HG03342 (cell line): Measurements from ENCODE around the gene PLXNB1.

ENCODE experiments used
- ATAC-seq: cut with Tn5 transposase; IDR thresholded peaks from one replicate; pipeline ENCODE4 v1.9.1; 2021; ENCODE audit warnings: mild to moderate bottlenecking, moderate library complexity; ENCODE audit not compliant: unreplicated experiment

PLXNB1 gene

DNA sequence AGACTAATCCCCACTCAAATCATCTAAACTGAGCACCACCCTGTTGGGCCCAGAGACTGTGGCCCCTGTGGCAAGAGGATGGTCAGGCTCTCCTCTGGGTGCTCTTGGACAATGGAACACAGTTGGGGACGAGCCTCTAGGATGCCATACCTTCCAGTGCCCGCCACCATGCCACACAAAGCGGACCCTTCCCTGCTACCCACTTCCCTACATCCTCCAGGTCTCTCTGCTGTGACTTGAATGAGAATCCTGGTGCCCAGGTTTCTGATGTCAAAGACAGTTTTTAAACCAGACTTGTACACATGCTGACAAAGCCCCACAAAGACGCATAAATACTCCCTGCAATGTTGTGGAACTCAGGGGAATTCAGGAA lies 5.3 kb upstream of the PLXNB1 start:
- no peak for ATAC-seq

DNA sequence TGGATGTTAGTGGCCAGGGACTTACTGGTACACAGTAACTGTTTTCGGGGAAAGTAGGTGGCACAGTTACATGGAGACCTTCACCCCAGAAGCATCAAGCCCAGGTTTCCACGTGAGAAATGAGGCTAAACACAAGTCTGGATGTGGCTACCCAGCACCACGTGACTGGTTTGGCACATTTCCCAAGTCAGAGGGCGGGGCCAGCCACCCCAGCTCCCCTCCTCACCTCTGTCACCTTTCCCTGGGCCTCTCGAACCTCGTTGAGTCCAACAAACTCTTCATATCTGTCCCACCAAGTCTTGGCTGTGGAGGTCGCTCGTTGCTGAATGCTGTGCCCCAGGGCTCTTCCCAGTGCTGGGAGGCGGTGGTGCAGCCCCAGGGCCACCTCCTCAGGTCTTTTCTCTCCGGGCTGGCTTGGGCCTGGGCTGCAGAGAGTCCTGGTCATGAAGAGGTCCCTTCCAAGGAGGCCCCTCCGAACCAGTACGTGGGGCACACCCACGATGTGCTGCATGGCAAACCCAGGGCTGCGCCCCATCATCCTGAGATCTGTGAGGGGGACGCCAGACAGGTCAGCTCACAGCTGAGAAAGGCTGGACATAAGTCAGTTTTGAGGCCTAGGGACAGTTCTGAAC lies 4.8 kb upstream of the PLXNB1 start:
- ATAC-seq = no peak

DNA sequence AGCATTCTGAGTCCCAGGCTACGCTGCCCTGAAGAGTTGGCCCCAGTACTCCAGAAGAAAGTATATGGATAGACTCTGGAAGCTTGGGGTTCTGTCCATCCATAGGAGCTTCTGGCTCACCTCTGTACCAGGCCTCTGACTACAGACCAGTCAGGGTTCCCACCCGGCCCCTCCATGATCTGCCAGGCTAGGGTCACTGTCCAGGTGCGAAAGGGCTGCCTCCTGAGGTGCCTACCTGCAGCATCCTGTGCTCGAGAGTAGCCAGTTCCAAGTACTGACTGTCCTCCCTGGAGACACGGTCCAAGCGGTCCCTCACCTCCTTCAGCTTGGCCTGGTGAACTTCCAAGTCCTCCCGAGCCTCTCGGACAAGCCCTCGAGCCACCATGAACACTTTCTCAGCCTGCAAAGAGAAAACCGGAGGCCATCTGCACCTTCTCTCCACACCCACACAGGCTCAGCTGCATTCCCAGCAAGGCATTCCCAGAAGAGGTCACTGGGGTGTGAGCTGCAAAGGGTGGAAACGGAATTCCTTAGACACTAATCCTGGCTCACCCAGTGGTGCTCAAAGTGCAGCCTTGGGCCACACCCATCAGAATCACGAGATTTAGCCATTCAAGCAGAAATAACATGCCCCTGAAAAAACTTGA lies 3.7 kb upstream of the PLXNB1 start:
- no peak for ATAC-seq

DNA sequence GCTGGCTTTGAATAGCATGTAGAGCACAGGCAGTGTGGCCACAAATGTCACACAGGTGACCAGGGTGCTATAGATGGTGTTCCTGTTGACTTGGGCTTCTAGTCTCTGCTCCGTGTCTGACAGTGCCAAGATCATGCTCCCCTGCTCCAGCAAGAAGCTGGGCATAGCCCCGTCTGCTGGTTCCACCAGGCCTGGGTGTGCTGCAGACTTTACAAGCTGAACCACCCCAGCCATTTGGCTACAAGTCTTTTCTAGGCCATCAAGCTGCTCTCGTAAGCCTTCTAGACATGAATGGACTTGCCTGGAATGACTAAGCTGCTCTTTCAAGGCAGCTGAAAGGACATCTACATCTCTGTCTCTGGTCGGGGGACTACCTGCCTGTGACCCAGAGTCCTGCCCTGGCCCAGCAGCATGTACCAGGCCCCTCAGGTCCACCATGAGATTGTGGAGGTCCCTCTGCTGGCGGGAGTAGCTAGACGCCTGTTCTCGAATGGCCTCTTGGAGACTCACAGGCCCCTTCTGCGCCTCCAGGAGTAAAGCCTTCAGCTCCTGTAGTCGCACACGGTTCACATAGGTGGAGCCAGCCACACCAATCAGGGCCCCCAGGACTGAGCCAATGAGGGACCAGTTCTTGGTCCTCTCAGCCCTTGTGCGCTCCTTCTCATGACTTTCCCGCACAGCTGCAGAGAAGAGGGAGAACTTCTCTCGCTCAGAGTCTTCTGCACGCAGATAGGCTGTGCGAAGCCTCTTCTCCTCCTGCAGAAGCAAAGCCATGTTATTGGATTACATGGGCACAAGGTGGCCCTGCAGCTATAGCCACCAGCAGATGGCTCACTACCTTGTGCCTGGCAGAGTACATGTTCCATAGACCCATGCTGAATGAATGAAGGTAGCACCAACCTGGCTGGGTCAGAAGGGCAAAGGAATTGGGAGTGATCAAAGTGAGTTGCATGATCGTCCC lies 2.8 kb upstream of the PLXNB1 start:
- ATAC-seq = no peak

DNA sequence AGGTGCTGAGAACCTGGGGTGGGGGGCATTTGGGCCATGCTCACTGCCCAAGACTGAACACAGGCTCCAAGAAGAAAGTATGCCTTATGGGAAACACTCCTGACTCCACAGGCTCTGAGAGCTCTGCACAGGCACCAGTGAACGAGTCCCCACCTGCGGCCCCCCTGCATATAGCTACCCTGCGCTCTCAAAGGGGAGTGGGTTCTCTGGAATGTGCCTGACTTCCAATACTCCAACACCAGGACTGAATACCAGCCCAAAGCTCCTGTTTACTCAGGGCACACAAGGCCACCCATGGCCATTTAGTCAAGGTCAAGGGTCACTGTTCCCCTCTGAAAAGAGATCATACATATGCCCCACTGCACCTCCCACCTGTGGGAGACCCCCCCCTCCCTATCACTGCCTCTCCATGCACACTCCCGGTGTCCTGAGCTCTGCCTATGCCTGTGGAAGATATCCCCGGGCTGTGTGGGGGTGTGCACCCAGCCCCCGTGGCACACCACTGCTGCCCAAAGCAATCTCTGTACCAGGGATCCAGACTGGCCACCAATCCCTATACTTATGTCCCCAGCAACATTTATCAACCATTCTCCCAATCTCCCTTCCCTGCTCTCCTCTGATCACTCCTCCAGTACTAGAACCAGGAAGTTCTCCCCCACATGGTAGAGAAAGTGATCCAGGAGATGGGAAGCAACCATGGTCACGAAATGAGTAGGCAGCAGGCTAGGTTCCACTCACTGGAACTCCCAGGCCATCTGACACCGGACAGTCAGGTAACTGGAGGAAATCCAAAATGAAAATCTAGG lies 1.5 kb upstream of the PLXNB1 start:
- ATAC-seq = no peak

DNA sequence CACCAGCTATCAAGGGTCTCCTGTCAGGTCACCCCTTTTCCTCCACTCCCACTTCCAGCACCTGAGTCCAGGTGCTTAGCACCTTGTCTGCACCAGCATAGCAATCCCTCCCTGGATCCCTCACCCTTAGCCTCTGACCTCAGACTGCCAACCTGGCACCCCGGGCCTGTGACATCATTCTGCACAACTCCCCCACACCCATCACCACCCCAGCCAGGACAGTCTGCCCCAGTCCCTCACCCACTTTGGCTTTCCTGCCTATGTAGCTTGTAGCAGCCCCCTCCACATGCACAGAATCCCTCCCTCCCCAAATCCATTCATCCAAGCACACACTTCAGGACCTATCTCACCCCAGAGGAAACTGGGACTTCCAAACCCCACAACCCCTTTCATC lies 819 bp upstream of the PLXNB1 start:
- ATAC-seq = no peak

DNA sequence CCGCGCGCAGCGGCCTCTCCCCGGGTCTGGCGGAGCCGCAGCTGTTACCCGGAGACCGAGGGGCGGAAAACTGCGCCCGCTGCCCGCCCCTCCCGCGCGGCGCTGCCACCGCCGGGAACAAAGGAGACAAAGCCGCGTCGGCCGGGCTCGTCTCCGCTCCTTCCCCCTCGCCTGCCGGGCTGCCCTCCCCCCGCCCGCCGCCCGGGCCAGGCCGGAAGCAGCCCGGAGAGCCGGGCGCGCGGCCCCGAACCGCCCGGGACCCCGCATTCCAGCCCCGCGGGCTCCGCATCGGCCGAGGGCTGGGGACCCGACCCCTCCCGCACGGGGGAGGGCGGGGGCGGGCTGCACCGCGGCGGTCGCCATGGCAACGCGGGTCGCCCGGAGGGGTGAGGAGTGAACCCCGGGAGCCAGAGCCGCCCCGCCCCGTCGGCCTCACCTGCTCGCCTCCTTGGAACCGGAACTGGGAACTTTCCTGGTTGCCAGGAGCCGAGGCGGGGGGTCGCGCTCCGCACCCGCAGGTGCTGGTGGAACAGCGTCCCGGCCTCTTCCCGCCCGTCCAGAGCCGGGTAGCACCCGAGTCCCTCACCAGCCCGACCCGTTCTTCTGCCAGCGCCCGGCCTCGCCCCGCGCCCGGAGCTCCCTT lies 448 bp downstream of the PLXNB1 start:
- no peak for ATAC-seq

DNA sequence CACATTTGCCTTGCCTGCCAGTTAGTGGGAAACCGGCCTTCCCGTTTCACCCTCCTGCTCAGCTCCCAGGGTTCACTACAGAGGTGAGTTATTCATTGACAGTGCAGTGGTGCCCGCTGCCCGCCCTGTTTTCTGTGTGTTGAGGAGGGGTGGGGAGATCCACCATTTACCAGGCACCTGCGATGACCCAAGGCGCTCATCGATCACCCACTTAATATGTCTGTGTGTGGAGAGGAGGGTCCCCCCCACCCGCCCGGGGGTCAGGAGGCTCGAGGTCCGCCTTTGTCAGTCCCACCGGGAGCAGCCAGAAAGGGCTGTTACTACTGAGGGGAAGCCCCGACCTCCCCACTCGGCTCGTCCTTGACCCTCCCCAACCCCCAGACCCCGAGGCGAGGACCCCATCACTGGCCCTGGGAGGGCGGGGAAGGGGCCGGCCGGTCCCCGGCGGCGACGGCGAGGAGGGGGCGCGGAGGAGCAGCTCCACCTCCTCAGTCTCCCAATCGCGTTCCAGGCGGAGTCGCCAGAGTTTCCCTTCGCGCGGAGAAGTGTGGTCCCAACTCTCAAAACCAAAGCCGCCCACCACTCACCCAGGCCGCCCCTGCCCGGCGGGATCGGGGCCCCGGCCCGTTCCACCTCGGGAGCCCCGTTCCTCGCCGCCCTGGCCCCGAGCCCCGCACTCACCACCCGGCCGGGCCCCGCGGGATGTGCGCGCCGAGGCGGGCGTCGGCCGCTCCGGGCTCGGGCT lies 1.1 kb downstream of the PLXNB1 start:
- no peak for ATAC-seq

DNA sequence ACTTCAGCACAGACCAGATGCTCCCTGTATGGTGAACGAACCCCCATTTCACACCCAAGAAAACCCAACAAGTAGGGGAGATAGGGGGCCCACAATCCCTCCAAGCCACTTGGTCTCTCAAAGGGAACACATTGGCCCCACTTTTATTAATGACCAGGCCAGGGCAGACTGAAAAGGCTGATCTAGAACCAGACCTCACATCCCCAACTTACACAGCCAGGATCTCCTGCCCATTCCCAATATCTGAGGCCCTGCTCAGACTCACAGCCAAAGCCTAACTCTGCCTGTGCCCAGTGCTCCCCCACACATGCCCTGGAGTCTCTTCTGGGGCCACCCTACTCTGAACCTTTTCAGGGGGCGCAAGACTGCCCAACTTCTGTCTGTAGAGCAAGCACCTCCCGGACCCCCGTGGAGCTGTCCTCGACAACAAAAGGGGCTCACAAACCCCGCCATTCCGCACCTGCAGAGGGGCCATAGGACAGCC lies 1.8 kb downstream of the PLXNB1 start:
- ATAC-seq = no peak

DNA sequence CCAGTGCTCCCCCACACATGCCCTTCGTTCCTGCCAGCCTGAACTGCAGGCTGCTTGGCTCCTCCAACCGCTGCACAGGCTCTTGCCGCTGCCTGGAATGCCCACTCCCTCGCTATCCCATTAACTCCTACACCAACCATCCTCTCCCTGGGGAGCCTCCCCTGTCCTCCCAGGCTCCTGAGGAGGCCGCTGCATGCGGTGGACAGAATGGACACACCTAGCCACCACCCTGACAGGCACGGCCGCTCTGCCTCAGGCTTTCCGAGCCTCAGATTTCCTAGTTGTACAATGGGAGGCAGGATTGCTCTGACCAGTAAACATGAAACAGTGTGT lies 2.3 kb downstream of the PLXNB1 start:
- no peak for ATAC-seq

DNA sequence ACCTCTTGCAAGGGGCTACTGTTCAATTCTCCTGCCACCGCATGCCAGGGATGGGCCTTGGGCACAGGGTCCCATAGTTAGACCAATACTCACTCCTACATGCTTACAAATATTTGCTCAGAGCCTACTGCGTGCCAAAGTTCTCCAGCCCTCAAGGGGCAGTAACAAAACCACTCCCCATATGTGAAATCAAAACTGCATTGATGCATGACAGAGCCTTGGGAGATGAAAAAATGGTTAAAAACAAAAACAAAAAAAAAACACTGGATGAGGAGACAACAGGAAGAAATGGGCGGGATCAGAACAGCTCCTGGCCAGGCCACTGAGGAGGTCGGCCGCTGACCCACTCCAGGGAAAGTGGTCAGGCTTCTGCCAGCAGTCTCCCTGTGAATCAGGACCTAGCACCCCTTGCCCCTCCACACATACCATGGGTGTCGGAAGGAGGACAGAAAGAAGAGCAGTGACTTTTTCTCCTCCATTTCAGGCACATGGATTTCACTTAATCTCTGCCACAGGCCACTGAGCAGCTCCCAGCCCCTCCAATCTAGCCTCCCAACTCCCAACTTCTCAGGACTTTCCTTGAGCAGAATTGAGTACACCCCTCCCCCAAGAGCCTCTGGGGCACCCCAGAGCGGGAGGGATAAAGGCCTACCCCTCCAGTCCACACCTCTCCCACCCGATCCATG lies 2.8 kb downstream of the PLXNB1 start:
- no peak for ATAC-seq

DNA sequence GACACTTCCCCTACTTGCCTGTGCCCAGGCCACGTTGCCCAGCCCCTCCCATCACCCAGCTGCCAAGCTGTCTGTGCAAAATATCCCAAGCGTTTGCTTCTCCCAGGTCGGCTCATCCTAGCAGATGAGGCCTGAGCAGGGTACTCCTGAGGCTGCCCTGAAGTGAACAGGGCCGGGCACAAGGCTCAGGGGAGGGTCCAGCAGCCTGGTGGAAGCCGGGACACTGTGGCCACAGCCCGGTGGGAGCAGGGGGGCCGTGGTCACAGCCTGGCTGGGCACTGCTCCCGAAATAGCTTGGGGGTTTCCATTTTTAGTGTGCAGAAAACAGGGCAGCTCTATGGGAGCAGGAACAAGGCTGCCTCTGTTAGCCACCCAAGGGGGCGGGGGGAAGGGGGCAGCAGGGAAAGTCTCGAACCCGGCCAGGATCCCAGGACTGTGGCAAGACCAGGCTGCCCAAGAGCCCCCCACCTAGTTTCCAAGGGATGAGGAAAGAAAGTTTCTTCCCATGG lies 3.4 kb downstream of the PLXNB1 start:
- ATAC-seq = no peak

DNA sequence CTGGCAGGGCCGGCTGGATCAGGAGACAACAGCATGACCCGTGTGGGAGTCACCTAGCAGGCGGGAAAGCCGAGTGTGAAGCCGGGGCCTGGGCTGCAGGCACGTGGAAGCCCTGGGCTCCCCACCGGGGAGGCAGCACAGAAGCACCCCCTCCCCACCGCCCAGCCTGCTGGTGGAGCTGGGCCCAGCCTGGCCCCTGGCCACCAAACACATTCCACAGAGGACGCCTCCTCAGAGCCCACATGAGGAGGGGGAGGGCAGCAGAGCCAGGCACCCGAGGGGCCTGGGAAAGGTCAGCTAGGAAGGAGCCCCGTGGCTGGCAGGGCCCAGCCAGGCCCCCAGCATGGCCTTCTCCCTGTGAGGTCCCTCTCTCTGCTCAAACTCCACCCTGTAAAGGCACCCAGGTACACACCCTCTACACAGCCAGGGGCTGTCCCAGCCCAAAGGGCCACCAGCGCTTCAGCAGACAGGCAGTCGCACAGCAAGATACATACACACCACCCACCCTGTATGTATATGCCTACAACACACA lies 4.5 kb downstream of the PLXNB1 start:
- ATAC-seq = no peak

DNA sequence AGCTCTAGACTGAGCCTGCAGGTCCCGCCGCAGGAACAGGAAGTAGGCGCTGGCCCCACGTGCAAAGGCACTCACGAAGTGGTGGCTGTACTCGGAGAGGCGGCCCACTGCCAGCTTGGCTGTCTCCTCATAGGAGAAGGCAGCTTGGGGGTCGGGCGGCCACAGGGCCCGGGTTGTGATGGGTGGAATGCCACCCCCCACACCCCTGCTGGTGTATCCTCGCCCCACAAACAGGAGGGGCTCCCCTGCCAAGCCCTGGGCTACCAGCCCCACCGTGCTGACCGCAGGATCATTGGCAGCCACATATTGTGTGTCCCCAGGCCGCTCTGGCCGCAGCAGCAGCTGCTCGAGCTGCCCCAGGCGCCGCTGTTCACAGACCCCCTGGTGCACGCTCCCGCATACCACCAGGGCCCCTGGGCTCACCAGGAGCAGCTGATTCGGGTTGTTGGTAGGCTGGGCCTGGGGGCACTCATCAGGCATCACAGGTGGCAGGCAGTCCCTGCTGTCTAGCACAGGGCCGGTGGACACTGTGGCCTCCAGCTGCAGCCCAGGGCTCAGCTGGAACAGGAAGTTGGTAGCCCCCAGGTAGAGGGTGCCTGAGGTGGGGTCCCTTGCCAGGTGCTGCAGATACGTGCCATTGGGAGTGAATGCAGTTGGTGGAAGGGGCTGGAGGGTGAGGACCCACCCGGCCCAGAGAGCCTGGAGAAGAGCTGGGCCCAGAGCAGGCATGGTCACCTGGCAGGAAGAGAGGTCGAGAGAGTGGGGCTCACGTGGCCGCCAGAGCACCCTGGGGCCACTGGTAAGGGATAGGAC lies 5.8 kb downstream of the PLXNB1 start:
- ATAC-seq = no peak

DNA sequence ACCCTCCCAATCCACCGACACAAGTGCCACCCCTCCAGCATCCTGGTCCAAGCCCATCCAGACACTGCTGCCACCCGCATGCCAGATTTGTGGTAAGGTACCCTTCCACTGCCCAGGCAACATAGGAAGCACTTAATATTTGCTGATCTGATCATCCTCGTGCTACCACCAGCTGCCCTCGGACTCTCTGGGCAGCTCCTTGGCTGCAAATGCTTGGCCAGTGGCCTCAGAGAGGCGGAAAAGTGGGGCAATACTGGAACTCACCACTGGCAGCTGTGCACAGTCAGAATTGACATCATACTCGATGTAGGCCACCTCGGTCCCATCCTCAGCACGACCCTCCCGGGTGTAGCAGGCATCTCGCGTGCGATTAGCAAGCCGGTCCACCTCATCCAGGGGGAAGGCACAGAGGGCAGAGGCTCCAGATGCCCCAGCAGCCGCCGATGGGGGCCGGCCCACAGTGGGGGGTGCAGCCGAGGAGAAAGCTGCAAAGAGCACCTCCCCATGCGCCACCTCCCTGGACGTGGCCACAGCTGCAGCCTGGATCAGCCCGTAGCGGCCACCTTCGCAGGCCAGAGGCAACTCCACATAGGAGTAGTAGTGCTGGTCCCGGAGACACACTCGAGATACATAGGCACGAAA lies 6.5 kb downstream of the PLXNB1 start:
- no peak for ATAC-seq

DNA sequence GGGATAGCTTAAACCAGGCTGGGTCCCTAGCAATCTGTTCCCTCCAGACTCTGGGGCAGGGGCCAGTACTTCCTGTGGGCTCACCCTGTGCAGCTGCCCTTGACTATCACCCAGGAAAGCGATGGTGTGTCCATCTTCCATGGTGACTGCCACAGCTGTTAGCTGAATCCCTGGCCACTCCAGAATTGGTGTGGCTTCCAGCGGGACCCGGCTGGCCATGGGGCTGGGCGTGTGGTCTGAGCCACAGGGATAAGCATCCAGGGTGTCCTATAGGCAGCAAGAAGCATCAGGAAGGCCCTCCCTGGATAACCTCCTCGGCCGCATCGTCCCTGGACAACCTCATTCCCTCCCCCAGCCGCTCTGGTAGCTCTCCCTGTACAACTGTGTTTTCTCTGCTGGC lies 7.2 kb downstream of the PLXNB1 start:
- ATAC-seq = no peak

DNA sequence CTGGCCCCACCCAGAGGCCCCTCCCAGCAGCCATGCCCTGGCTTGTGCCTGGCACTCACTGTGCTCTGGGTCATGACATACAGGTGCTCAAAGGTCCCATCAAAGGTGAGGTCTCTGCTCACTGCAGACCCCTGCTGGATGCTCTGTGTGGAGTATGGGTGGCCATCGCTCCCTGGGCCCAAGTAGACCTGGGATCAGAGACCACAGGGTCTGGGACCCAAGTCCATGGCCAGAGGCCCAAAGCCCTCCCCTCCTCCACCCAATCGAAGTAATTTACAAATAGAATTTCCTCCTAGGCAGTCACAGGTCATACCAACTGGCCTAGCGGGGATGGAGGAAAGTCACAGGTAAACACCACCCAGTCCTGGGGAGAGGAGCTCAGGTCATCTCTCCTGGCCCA lies 7.6 kb downstream of the PLXNB1 start:
- no peak for ATAC-seq

DNA sequence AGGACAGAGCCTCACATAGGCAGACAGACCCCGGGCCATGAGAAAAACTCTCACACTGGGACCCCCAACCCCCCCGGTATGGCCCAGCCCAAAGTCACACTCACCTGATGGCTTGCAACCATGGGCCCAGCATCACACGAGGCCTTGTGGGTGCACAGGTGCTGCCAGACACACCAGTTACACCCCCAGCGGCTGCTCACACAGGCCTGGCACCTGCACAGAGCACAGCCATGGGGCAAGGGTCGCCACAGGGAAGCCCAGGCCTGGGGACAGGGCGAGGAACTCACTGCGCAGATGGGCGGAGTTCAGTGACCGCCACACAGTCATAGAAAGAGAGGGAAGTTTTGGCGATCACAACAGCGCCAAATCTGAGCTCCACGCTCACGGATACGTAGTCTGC lies 9.3 kb downstream of the PLXNB1 start:
- no peak for ATAC-seq
